GM21529 (cell line): ENCODE measurements around the gene KLF4.
"Not testable (repeated sequence)": the region's sequence is repeated elsewhere in the genome, so short reads cannot be mapped to it uniquely, and the experiment has no call there.

ENCODE experiments used
- ATAC-seq: cut with Tn5 transposase; IDR thresholded peaks from one replicate; pipeline ENCODE4 v1.9.1; 2021; ENCODE audit not compliant: unreplicated experiment

The KLF4 gene

DNA sequence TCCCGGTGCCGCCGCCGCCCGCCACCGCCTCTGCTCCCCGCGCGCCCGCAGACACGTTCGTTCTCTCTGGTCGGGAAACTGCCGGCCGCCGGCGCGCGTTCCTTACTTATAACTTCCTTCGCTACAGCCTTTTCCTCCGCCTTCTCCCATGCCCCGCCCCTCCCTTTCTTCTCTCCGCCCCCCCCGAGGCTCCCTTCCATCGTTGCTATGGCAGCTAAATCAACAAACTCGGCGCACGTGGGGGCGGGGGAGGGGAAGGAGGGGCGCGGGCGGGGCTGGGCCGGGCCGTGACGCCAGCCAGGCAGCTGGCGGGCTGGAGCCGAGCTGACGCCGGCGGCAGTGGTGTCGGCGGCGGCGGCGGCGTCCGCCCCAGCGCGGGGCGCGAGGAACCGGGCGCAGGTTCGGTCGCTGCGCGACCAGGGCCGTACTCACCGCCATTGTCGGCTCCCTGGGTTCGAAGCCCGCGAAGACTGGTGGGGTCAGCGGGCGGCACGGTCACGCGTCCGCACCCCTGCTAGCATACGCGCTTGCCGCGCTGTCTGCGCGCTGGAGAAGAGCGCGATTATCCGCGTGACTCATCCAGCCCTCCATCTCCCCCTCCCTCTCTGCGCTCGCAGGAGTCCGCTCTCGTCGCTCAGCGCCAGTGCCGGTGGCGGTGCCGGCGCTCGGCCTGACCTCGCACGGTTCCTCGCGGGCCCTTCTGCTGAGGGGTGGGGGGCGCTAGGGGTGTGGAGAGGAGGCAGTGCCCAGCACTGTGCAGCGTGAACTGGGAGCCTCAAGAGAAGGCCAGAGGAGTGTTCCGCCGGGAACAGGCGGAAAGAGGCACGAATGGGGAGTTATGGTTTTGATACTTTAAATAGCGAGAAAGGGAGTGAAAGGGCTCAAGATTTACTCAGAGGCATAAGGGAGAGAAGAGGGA lies at the start of gene KLF4:
TSS of gene KLF4 (minus strand) at position 83 of the 919 bp plus-strand sequence. CDS start 597 bp downstream, outside the sequence.
- ATAC-seq, result peak; percentile 71

DNA sequence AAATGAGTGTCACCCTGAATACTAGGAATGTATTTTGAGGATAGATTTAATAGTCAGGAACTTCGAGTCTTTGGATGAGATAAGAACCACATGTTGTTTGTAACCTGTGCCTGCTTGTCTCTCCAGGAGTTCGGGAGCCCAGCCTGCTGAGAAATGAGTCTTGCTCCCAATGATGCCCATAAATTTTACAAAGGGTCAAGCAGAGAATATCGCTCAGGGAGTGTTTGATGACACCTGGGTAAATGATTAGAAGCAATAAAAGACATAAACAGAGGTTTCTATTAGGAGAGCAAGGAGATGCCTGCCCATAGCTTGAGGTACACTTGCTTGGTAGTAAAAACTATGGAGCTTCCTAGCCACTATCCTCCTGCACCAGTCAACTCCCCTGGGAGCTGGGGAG lies 46.9 kb upstream of the KLF4 start:
- no peak for ATAC-seq

DNA sequence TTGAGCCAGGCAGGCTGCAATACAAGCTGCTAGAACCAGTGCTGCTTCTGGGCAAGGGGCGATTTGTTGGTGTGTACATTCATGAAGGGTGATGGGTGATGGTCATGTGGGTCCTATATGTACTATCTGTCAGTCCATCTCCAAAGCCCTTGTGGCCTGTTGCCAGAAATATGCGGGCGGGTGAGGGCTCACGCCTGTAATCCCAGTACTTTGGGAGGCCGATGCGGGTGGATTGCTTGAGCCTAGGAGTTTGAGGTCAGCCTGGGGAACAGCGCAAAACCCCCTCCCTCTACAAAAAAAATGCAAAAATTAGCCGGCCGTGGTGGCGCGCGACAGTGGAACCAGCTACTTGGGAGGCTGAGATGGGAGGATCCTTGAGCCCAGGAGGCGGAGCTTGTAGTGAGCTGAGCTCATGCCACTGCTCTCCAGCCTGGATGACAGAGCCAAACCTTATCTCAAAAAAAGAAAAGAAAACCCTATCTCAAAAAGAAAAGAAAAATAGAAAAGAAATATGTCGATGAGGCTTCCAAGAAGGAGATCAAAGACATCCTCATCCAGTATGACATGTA lies 45.0 kb upstream of the KLF4 start:
- no peak for ATAC-seq

DNA sequence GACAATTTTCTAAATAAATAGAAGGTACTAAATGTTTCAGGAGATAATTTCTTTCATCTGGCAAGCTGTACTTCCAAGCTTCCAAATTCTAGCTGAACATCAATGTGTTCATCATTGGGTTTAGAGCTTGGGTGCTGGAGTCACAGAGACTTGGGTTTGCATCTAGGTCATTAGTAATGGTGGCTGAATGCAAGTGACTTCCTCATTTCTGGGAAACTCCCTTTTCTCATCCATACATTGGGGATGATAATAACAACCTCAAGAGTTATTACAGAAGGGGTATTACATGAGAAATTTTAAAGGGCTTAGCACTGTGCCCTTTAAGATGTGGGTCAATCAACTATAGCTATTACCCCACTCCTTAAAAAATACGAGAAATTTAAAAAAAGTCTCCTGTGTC lies 41.1 kb upstream of the KLF4 start:
- ATAC-seq, result no peak

DNA sequence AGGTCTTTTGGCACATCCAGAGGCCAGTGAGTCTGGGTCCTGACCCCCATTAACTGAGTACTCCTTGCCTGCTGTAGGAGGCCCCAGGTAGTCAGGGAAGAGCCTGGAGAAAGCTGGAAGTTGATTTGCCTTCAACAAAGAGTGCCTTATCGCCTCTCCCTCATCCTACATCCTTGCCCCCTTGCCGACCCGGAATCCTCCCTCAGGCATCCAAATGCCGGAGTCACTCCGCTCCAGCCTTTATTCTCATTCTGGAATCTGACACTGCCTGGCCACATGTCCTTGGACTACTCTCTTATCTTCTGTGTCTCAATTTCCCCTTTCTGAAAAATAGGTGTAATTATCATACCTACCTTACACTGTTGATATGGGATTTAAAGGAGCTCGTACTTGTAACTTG lies 39.1 kb upstream of the KLF4 start:
- ATAC-seq, result no peak

DNA sequence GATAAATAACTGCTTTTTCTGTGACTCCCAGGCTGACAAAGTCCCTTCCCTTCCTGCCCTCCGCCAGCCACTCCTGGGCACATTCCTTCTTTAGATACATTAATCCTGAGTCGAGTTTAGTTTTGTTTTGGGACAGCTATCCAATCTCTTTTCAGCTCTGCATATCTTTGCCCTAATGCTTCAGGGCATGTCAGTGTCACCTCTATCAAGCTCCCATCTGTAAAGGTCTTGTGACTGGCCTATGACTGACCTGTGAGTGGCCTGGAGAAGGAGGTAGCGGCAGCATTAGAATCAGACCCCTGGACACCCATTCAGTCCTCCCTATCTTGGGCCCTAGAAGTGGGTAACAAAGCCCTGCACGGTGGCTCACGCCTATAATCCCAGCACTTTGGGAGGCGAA lies 34.0 kb upstream of the KLF4 start:
- no peak for ATAC-seq

DNA sequence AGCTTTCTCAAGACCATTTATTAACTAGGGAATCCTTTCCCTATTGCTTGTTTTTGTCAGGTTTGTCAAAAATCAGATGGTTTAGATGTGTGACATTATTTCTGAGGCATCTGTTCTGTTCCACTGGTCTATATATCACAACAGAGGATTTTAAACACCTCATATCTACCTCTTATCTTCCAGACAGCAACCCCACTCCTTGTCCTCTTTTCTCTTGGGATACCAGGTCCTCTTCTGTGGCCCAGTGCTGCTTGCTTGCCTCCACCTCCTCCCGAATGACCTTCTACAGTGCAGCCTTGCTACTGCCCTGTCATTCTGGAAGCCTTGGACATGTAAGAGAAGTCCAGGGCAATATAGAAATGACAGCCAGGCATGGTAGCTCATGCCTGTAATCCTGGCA lies 30.6 kb upstream of the KLF4 start:
- no peak for ATAC-seq

DNA sequence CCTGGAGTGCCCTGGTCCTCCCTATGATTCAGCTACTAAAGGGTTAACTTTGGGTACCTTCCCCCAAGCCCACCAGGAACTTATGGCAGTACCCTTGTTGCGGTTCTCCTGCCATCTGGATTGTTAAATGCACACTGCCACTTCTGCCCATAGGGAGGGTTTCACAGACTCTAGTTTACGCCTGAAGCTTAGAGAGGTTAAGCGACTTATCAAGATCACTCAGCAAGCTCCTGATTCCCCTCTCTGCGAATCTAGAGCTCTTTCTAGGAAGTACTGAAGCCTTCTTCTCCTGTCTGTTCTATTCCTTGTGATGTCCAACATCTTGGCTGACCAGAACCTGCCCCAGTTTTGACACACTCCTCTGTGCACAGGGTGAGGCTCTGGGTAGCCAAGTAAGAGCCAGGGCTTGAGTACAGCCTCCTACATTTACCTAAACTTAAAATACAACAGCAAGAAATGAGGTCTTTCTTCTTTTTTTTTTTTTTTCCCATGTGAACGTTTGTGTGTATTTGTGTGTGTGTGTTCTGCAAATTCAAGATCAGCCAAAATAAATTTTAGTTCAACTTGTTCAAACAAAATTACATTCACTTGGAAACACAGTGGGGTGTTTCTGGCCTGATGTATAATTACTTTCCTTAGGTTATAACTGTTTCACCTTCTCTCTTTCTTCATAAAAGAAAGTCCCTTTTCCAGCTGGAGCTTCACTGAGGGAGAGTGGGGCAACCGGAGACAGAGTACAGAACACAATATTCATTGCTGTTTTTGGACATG lies 28.7 kb upstream of the KLF4 start:
- no peak for ATAC-seq

DNA sequence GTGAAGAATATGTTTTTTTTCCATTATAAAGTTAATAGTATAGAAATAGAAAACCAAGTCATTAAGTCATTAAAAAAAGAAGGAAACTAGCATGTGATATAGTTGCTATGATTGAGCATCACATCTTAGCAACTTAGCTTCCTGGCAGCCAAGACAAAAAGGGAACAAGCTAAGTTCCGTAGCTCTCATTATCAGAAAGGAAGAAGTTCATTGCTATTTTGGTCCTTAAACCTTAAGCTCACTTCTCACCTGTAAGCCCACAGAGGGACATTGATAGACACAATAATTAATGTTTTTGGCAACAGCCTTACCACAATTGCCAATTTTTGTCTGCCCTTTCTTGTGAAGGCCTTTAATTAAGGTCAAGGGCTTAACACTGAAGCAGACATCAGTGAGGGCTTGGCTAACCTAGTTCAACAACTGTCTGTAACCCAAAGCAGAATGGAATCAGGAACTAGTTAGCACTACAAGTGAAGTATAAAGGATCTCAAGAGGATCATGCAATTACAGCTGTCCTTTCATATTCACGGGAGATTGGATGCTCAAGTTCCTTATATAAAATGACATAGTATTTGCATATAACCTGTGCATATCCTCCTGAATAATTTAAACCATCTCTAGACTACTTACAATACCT lies 24.0 kb upstream of the KLF4 start:
- ATAC-seq, result no peak

DNA sequence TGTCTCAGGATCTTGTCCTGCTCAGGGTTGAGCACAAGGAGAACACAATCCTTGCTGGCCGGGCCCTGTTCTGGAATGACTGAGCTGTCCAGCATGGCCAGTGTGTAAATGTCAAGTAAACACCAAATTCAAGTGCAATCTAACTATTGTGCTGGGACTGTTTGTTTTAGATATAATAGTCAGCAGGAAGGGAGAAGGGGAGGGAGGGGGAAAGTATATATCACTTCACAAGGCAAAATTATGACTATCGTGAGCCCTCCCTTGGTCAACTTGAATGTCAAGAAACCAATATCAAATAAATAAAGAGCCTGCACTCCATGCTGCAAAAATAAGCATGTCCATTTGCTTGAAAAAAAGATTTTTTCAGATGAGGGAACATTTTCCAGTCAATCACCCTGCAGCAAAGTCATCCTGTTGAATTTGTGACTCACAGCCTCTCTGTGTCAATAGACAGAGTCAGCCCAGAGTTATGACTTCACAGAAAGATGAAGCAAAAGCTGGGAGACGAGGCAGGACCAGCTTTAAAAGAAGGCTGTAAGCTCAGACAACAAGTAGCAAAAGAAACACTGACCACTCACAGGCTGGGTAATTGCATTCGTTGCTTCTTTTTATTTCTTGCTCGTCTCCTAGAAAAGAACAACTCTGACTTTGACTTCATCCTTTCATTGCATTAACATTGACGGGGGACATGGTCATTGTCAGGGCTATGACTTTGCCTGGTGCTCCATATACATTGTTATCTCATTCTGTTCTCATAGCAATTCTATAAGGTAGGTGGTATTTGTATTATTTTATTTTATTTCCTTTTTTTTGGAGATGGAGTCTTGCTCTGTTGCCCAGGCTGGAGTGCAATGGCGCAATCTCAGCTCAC lies 15.3 kb upstream of the KLF4 start:
- no peak for ATAC-seq

DNA sequence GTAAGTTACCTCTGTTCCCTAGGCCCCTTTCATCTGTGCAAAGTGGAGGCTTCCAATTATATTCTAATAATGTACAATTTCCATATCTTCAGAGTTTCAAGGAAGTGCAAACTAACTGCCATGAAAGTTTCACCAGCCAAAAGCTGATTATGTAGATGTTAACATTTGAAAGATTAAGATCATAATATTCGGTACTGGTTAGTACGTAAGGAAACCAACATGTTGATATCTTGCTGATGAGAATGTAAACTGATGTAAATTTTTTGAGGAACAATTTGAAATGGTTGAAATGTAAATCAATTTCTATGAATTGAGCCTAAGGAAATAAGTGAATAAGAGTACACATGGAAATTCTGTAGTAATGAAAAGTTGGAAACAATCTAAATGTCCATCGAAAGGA lies 12.9 kb upstream of the KLF4 start:
- ATAC-seq, result no peak

DNA sequence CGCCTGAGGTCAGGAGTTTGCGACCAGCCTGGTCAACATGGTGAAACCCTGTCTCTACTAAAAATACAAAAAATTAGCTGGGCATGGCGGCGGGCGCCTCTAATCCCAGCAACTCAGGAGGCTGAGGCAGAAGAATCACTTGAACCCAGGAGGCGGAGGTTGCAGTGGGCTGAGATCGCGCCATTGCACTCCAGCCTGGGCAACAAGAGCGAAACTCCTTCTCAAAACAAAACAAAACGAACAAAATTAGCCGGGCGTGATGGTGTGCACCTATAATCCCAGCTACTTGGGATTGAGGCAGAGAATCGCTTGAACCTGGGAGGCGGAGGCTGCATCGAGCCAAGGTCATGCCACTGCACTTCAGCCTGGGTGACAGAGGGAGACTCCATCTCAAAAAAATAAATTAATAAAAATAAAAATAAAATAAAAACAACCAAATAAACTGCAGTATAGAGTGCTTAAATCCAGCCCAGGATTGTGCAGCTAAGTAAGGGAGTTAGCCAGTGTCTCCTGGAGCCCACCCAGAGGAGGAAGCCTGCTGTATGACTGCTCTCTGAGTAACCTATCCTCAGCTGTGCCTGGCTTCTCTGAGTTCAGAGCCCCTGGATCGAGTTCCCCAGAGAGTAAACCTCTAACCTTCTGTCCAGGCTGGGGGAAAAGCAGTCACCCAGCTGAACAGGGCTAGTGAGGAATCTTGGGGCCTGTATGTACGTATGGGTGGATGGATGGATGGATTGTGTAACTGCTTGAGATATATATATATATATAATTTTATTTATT lies 11.0 kb upstream of the KLF4 start:
- not testable (repeated sequence) for ATAC-seq

DNA sequence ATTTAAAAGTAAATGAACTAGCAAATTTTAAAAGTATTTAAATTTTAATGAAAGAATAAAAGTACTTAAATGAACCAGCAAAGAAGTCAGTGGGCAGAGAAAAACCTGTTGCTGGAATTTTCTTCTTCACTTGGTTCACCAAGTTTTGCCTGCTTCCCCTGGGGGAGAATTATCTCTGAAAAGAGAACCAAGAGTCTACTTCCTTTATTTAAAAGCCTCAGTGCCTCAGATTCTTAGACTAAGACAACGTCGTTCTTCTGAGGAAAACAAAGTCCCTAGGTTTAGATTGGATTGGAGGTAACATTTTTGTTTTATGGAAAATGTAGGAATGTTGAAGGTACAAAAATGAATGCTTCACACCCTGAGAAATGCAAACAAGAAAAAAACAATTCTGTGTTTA lies 7.4 kb upstream of the KLF4 start:
- ATAC-seq, result no peak

DNA sequence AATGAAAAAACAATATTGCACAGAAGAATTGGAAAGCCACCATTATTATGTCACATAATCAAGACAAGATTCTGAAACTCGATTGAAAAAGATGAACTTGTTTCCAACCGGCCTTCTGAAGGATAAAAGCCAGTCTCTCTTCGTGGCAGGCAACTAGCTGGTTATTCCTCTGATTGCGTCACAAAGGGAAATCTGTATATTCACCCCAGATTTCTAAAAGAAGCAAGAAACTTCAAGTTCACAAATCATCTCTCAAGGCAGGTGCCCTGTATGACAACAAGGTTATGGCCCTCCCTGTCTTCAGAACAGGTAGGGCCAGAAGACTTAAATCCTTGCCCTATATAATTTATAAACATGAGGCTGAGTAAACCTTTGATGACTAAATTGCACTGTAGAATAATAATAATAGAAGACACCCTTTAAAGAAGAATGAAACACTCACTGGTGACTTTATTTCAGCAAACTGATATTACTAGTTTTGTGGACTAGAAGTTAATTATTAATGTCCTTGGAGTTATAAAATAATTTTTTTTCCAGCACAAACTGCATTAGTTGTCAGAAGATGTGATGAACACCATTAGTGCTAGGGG lies 2.9 kb upstream of the KLF4 start:
- no peak for ATAC-seq

DNA sequence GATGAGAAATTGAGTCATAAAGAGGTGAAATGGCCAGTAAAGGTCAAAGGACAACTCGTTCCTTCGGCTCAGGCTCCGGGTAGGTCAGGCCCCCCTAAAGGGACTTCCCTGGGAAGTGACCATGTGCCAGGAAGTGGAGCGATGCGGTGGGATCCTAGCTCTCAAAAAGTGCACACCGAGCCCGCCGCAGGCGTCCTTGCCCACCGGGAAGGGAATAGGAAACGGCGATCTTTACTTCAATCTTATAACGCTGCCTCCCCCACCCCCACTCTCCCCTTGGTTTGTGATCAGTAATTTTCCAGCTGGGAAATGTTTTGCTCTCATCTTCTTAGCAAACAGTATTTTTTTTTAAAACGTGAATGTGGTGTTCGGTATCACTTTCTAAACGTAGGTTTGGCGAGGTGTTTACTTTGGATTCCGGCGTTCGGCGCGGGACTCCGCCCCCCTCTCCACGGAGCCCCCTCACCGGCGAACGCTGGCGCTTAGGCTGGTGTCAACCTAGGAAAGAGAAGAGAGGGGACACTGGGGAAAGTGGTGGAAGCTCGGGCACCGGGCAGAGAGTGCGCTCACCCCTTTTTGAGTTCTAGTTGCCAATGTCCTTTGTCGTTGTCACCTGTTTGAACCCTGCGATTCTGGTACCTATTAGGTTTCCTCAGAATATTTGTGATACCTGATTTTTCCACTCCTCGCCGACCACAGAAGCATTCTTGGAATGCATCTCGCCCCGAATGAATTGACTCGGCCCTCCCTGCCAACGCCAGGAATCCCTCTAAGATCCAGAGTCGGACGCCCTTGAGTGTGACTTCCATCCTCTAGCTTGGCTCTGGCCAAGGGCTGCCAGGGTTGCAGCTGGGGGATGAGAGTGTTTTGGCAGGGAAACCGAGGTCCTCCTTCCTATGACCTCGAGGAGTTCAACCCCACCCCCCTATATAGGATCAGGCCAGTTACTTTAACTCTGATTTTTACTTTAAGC lies 1.8 kb upstream of the KLF4 start:
- ATAC-seq, result no peak

DNA sequence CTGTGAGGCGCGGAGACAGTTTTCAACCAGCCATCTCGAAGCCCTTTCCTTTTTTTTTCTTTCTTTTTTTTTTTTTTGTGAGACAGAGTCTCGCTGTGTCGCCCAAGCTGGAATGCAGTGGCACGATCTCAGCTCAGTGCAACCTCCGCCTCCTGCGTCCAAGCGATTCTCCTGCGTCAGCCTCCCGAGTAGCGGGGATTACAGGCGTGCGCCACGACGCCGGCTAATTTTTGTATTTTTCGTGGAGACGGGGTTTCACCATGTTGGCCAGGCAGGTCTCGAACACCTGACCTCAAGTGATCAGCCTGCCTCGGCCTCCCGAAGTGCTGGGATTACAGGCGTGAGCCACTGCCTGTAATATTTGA lies 1.0 kb upstream of the KLF4 start:
- ATAC-seq, result not testable (repeated sequence)

DNA sequence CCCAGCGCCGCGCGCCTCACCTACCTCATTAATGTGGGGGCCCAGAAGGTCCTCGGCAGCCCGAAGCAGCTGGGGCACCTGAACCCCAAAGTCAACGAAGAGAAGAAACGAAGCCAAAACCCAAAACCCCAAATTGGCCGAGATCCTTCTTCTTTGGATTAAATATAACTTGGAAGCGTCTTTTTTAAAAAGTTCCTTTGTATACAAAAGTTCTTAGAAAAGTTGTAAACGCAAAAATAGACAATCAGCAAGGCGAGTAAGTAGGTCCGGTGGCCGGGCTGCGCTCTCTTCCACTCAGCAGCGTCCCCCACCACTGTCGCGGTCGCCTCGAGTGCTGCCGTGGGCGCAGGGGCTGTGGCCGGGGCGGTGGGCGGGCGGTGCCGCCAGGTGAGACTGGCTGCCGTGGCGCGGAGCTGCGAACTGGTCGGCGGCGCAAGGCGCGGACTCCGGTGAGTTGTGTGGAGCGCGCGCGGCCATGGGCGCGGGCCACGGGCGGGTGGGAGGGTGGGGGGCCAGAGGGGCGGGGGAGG lies 360 bp downstream of the KLF4 start:
- ATAC-seq, result peak; percentile 24
